GM18511 (cell line): Measurements from ENCODE around the gene MPV17L.
"Not testable (repeated sequence)": the region's sequence is repeated elsewhere in the genome, so short reads cannot be mapped to it uniquely, and the experiment has no call there.

Experiments used
- ATAC-seq: cut with Tn5 transposase; IDR thresholded peaks from one replicate; pipeline ENCODE4 v1.9.1; 2021; ENCODE audit warnings: mild to moderate bottlenecking, moderate library complexity; ENCODE audit not compliant: unreplicated experiment

The MPV17L gene

GRCh38 chr16:15407756-15408155 lies 12.2 kb downstream of the MPV17L start:
- ATAC-seq: not testable (repeated sequence)

GRCh38 chr16:15409476-15409875 lies 13.9 kb downstream of the MPV17L start:
- ATAC-seq: not testable (repeated sequence)

- ATAC-seq: no peak
These were observed 20.0 kb downstream of the MPV17L start for GRCh38 chr16:15415511-15415985.

GRCh38 chr16:15417197-15417596 lies 21.6 kb downstream of the MPV17L start:
- no peak for ATAC-seq

GRCh38 chr16:15418206-15418605 lies 22.7 kb downstream of the MPV17L start:
- no peak for ATAC-seq

GRCh38 chr16:15421696-15422095 lies 26.1 kb downstream of the MPV17L start:
- not testable (repeated sequence) for ATAC-seq

GRCh38 chr16:15422222-15422621 lies 26.7 kb downstream of the MPV17L start:
- ATAC-seq: no peak

- no peak for ATAC-seq
These were observed 30.3 kb downstream of the MPV17L start for GRCh38 chr16:15425861-15426260.

- ATAC-seq: no peak
These were observed 31.2 kb downstream of the MPV17L start for GRCh38 chr16:15426796-15427195.

GRCh38 chr16:15427648-15428239 lies 32.2 kb downstream of the MPV17L start:
- ATAC-seq: no peak

- not testable (repeated sequence) for ATAC-seq
These were observed 35.3 kb downstream of the MPV17L start for GRCh38 chr16:15430884-15431283.

GRCh38 chr16:15434079-15434424 lies 38.5 kb downstream of the MPV17L start:
- ATAC-seq: no peak

- ATAC-seq: no peak
These were observed 39.1 kb downstream of the MPV17L start, which contains the start of gene BMERB1 for GRCh38 chr16:15434425-15435215. Gene BMERB1, plus strand, starts transcription at chr16:15434588. Its CDS starts 66 bp downstream, at chr16:15434654.

GRCh38 chr16:15435216-15435864 lies 39.8 kb downstream of the MPV17L start:
- no peak for ATAC-seq

GRCh38 chr16:15439102-15439501 lies 43.5 kb downstream of the MPV17L start:
- ATAC-seq: no peak

GRCh38 chr16:15439521-15439920 lies 44.0 kb downstream of the MPV17L start:
- ATAC-seq: no peak

- no peak for ATAC-seq
These were observed 45.3 kb downstream of the MPV17L start for GRCh38 chr16:15440852-15441251.

GRCh38 chr16:15442140-15442539 lies 46.6 kb downstream of the MPV17L start:
- not testable (repeated sequence) for ATAC-seq

GRCh38 chr16:15443753-15444152 lies 48.2 kb downstream of the MPV17L start:
- no peak for ATAC-seq

GRCh38 chr16:15444264-15444663 lies 48.7 kb downstream of the MPV17L start:
- ATAC-seq: no peak

- ATAC-seq: no peak
These were observed 49.9 kb downstream of the MPV17L start for GRCh38 chr16:15445450-15445849.

- ATAC-seq: no peak
These were observed 51.3 kb downstream of the MPV17L start for GRCh38 chr16:15446901-15447300.
